ENCODE measurements around the gene RHBDL3.

RHBDL3 gene

GRCh38 chr17:32370426-32370825 lies 104.8 kb downstream of the RHBDL3 start:
- Histone ChIP-seq H2AFZ (no peak overlapping the region), H3K27me3 (ENCODE audit: control insufficient read depth, insufficient read depth, low read length) (no peaks in the 10 kb centered on the region), H3K9ac (no peak overlapping the region), H3K79me2 (peaks cover 24% of the 10 kb centered on the region), H3K36me3 (ENCODE audit: control insufficient read depth, insufficient read depth, low read length) (no peaks in the 10 kb centered on the region), H3K4me2 (ENCODE audit: low read length) (no peak overlapping the region), H3K4me1 (no peaks in the 10 kb centered on the region), H3K4me3 (ENCODE audit: low read depth, low read length) (no peak overlapping the region), H3K9me3 (ENCODE audit: control insufficient read depth, low read length) (no peaks in the 10 kb centered on the region), H3K27ac (no peak overlapping the region)
- no peak for TF ChIP-seq CTCF (IDR thresholded peaks at IDR 0.05)

Data from parathyroid adenoma (tissue), 2 donors.